K562 (cell line): Measurements from ENCODE around the gene BCORL1. TPM values are rescaled to one million over a fixed set of nuclear protein-coding genes. Genes with fewer than 3 reads are reported as not detected.

Source experiments
- ATAC-seq: fragments of 200-7000 bp; cut with Tn5 transposase; 3 replicates; pipeline ENCODE4 v1.9.1; 2020; ENCODE audit warnings: moderate library complexity
- BruUV-seq: library from RNA; stranded (reverse); fragments of 400-500 nt; replicated peaks from 2 replicates; lab custom pipeline; 2021; lab: Mats Ljungman, UMichigan
- CTCF ChIA-PET: fragments of 300-600 bp; formaldehyde crosslinking; extraction: SDS; loops from one replicate; lab custom pipeline; 2021; ENCODE audit warnings: low intra/inter-chr PET ratio; lab: Yijun Ruan, JAX
- POLR2A ChIA-PET: fragments of 300-600, 350-650 bp; sonication (Branson Sonifier 250); formaldehyde crosslinking; extraction: SDS; loops from one replicate; lab custom pipeline; 2021; ENCODE audit warnings: antibody characterized with exemption, inconsistent platforms; lab: Yijun Ruan, JAX
- DNase-seq, 4 experiments: peaks; one replicate each; pipeline versions ENCODE4 v3.0.0 to v3.0.0-alpha.2; 2011 to 2018; ENCODE audit warnings: low spot score in 3 of 4, mixed read lengths in 3 of 4; ENCODE audit errors: extremely low read depth in 1 of 4
- FAIRE-seq: peaks from 2 replicates; lab custom pipeline; 2011; peaks lifted over from hg19 to GRCh38; lab: Jason Lieb, UNC
- H2AFZ ChIP-seq: 2 replicates; pipeline ENCODE4 v1.6.0; 2011; ENCODE audit warnings: low read depth, low read length, control low read depth, inconsistent platforms
- H3K27ac ChIP-seq: fragments of 200-600 bp; 3 replicates; pipeline ENCODE4 v1.8.0; 2011; ENCODE audit warnings: low read depth, mild to moderate bottlenecking, control low read depth, inconsistent platforms, low read length, moderate library complexity, mixed read lengths; ENCODE audit errors: extremely low read depth
- H3K27me3 ChIP-seq, 2 experiments: fragments of 300-600 bp in 1 of 2; 2 replicates in 1 of 2; 3 replicates in 1 of 2; pipeline versions ENCODE4 v1.6.0 to v1.8.0; 2011; ENCODE audit warnings: inconsistent platforms in 2 of 2, low read length in 2 of 2, mild to moderate bottlenecking in 1 of 2, mixed read lengths in 1 of 2, moderate library complexity in 1 of 2; ENCODE audit not compliant: control insufficient read depth in 2 of 2, insufficient read depth in 2 of 2
- H3K36me3 ChIP-seq: fragments of 300-600 bp; 3 replicates; pipeline ENCODE4 v1.8.0; 2011; ENCODE audit warnings: mild to moderate bottlenecking, low read length, inconsistent platforms; ENCODE audit not compliant: control insufficient read depth, insufficient read depth
- H3K4me1 ChIP-seq, 2 experiments: fragments of 200-600 bp in 1 of 2; replicated peaks in 1 of 2; 2 replicates in 1 of 2; 3 replicates in 1 of 2; pipeline versions ENCODE4 v1.5.1 to v1.8.0; 2011; ENCODE audit warnings: inconsistent platforms in 2 of 2, low read length in 2 of 2, mild to moderate bottlenecking in 1 of 2, mixed read lengths in 1 of 2, moderate library complexity in 1 of 2; ENCODE audit not compliant: control insufficient read depth in 2 of 2, insufficient read depth in 2 of 2
- H3K4me2 ChIP-seq: 2 replicates; pipeline ENCODE4 v1.6.1; 2011; ENCODE audit warnings: low read length, control low read depth, inconsistent platforms, mixed read lengths; ENCODE audit not compliant: insufficient read depth
- H3K4me3 ChIP-seq: fragments of 200-600 bp; sonication (generic), shearing (Covaris generic); 2 replicates; pipeline ENCODE4 v1.5.1; 2016; ENCODE audit warnings: control low read depth, inconsistent platforms
- H3K79me2 ChIP-seq: fragments of 200-600 bp; 3 replicates; pipeline ENCODE4 v1.8.0; 2011; ENCODE audit warnings: low read length, inconsistent platforms; ENCODE audit not compliant: control insufficient read depth, insufficient read depth
- H3K9ac ChIP-seq, 2 experiments: 2 replicates each; pipeline versions ENCODE4 v1.6.0 to v1.6.1; 2011; ENCODE audit warnings: low read depth in 2 of 2, low read length in 2 of 2, control low read depth in 1 of 2, inconsistent platforms in 1 of 2, mild to moderate bottlenecking in 1 of 2, mixed read lengths in 1 of 2; ENCODE audit not compliant: insufficient read depth in 1 of 2
- H3K9me1 ChIP-seq: one replicate; pipeline ENCODE4 v1.6.0; 2011; ENCODE audit warnings: inconsistent platforms, mild to moderate bottlenecking, low read length, moderate library complexity; ENCODE audit not compliant: control insufficient read depth, insufficient read depth
- H3K9me3 ChIP-seq: replicated peaks from 2 replicates; pipeline ENCODE4 v1.5.1; 2011; ENCODE audit warnings: low read depth, low read length, inconsistent platforms; ENCODE audit not compliant: control insufficient read depth, insufficient read depth
- H4K20me1 ChIP-seq: replicated peaks from 2 replicates; pipeline ENCODE4 v1.6.1; 2011; ENCODE audit warnings: low read length, inconsistent platforms, mixed read lengths; ENCODE audit not compliant: control insufficient read depth, insufficient read depth
- CEBPG ChIP-seq, 3 experiments: fragments of 200-800 bp in 1 of 3; sonication (Bioruptor generic) in 1 of 3; sonication (generic) in 1 of 3; formaldehyde crosslinking in 1 of 3; IDR thresholded peaks in 2 of 3; conservative IDR thresholded peaks in 1 of 3; 2 replicates each; pipeline versions ENCODE4 v1.6.1 to v1.8.0; 2016 to 2022; ENCODE audit warnings: missing compliant biosample characterization in 2 of 3, missing genetic modification characterization in 2 of 3, mild to moderate bottlenecking in 1 of 3, missing genetic modification reagents in 1 of 3
- COPS2 ChIP-seq: fragments of 450-650 bp; conservative IDR thresholded peaks from 2 replicates; pipeline ENCODE4 v1.6.1; 2016; ENCODE audit warnings: mild to moderate bottlenecking, moderate library complexity
- EP300 ChIP-seq: IDR thresholded peaks from 2 replicates; pipeline ENCODE4 v1.6.1; 2012; ENCODE audit warnings: low read length, improper control_type of control experiment
- ETS1 ChIP-seq: conservative IDR thresholded peaks from 2 replicates; pipeline ENCODE4 v1.6.1; 2011; ENCODE audit warnings: low read depth, mild to moderate bottlenecking, low read length; ENCODE audit not compliant: control insufficient read depth
- ETV1 ChIP-seq: fragments of 450-650 bp; conservative IDR thresholded peaks from 2 replicates; pipeline ENCODE4 v1.6.1; 2016; ENCODE audit warnings: missing genetic modification characterization, control low read depth, low read depth, missing compliant biosample characterization
- HDAC3 ChIP-seq: fragments of 450-650 bp; IDR thresholded peaks from 2 replicates; pipeline ENCODE4 v1.6.1; 2018; ENCODE audit warnings: borderline replicate concordance, mild to moderate bottlenecking, moderate library complexity; ENCODE audit not compliant: partially characterized antibody
- HINFP ChIP-seq: fragments of 450-650 bp; conservative IDR thresholded peaks from 2 replicates; pipeline ENCODE4 v1.6.1; 2016; ENCODE audit warnings: missing genetic modification characterization, low read depth, mild to moderate bottlenecking, control low read depth, missing compliant biosample characterization
- KDM5B ChIP-seq: fragments of 200-600 bp; sonication (generic); IDR thresholded peaks from 2 replicates; pipeline ENCODE4 v1.6.1; 2012; ENCODE audit warnings: low read depth, mild to moderate bottlenecking, moderate library complexity, low read length, control low read depth, inconsistent platforms; ENCODE audit not compliant: insufficient replicate concordance
- MAFG ChIP-seq: fragments of 450-650 bp; conservative IDR thresholded peaks from 2 replicates; pipeline ENCODE4 v1.6.1; 2016; ENCODE audit warnings: missing genetic modification characterization, missing compliant biosample characterization
- NCOA1 ChIP-seq: fragments of 450-650 bp; IDR thresholded peaks from 2 replicates; pipeline ENCODE4 v1.6.1; 2016; ENCODE audit warnings: low read depth
- SMARCE1 ChIP-seq: fragments of 450-650 bp; IDR thresholded peaks from 2 replicates; pipeline ENCODE4 v1.7.1; 2016; ENCODE audit warnings: mild to moderate bottlenecking
- ZBTB34 ChIP-seq: fragments of 250-450 bp; sonication (Bioruptor Pico); IDR thresholded peaks from 2 replicates; pipeline ENCODE4 v1.8.0; 2021; ENCODE audit warnings: mild to moderate bottlenecking, moderate library complexity
- ZFP30 ChIP-seq: fragments of 250-450 bp; sonication (Bioruptor Pico); IDR thresholded peaks from 2 replicates; pipeline ENCODE4 v1.8.0; 2022; ENCODE audit warnings: moderate library complexity, mild to moderate bottlenecking, inconsistent platforms, borderline replicate concordance
- ZNF24 ChIP-seq: fragments of 450-650 bp; IDR thresholded peaks from 2 replicates; pipeline ENCODE4 v1.6.1; 2016
- WGBS: fragments of 100-300 bp; shearing (Covaris generic); methylation state at CpG from one replicate; pipeline ENCODE4 v1.1.6; 2016; ENCODE audit warnings: low coverage, mixed read lengths; ENCODE audit not compliant: insufficient coverage; ENCODE audit errors: missing lambda C conversion rate; 5-methylcytosine and 5-hydroxymethylcytosine counted together
- in situ Hi-C: fragments of 300-500 bp; cut with MboI; formaldehyde crosslinking; loops from 4 replicates; pipeline ENCODE4 v1.15.0; 2018; ENCODE audit warnings: inconsistent platforms, mixed read lengths
- intact Hi-C: fragments of 100-400 bp; cut with micrococcal nuclease; formaldehyde crosslinking; loops from 2 replicates; pipeline ENCODE4 v1.14.2; 2022
- polyA plus RNA-seq, 8 experiments: library from polyadenylated mRNA; depleted of rRNA in 4 of 8; stranded (reverse) in 5 of 8; unstranded in 3 of 8; fragments of >200 nt; fragmentation: Nextera tagmentation in 2 of 8; fragmentation: Illumina TruSeq in 1 of 8; extraction: Ambion mirVana in 2 of 8; extraction: Trizol in 1 of 8; gene quantifications; 2 replicates each; pipeline versions ENCODE4 v1.2.1 to v1.2.3, GENCODE V29; 2011 to 2014; ENCODE audit warnings: inconsistent platforms in 1 of 8, missing spikeins in 1 of 8
- total RNA-seq, 7 experiments: library from RNA; depleted of rRNA in 6 of 7; stranded (reverse); fragments of >200 nt in 6 of 7; fragmentation: Illumina TruSeq in 2 of 7; extraction: Trizol in 2 of 7; gene quantifications; 2 replicates each; pipeline versions ENCODE4 v1.2.1 to v1.2.3, GENCODE V29; 2011 to 2021; ENCODE audit warnings: low replicate concordance in 1 of 7

The BCORL1 gene
- total and polyA plus RNA-seq, 9 of the 15 experiments (the other 6 are each of a cell fraction or from before 2014, with no cell fraction given) = 0.48 to 29.6 (median 2.1) TPM

GRCh38 chrX:129934461-129934860 lies 48.0 kb upstream of the BCORL1 start:
- no peak for ATAC-seq
- Histone ChIP-seq H4K20me1 (no peaks in the 10 kb centered on the region), H3K27me3 (no peaks in the 10 kb centered on the region), H3K9ac (0 out of 4 replicates have a peak overlapping the region, but pooled peaks of 1 of the 2 experiments have one; percentile 8), H3K36me3 (peaks cover 10% of the 10 kb centered on the region; the same call in 2 of the 3 replicates), H3K79me2 (no peaks in the 10 kb centered on the region), H3K9me1 (no peaks in the 10 kb centered on the region), H3K9me3 (no peaks in the 10 kb centered on the region), H2AFZ (no peak overlapping the region), H3K27ac (no peak overlapping the region), H3K4me2 (no peak overlapping the region), H3K4me3 (no peak overlapping the region), H3K4me1 (peaks cover 4 to 19% of the 10 kb centered on the region in 2 experiments; a peak in 4 of 5 replicates)
- POLR2A ChIA-PET = interaction anchor here (0.7 to 1.1 kb wide), 2 partner anchors 25 to 27 kb away, joined by 3 read pairs; no protein-coding TSS in a partner anchor
- CTCF ChIA-PET = no interaction called here
- intact Hi-C loops (no loop called here), in situ Hi-C loops (no loop called here)
- no TSS peak for BruUV-seq
- FAIRE-seq = no peak
- 74% methylated on average over 8 of the region's 10 CpGs for WGBS
- DNase-seq = no peak
- TF ChIP-seq MAFG (tag) = no peak
- TF ChIP-seq ZFP30 = no peak
- no peak for TF ChIP-seq NCOA1
- TF ChIP-seq KDM5B = no peak
- TF ChIP-seq COPS2 = no peak
- TF ChIP-seq ZNF24 = no peak
- TF ChIP-seq CEBPG (CRISPR knock-in tag; IDR thresholded peaks at IDR 0.05) = no peak
- TF ChIP-seq CEBPG (tag; conservative IDR thresholded peaks at IDR 0.05 in 1 of 2, IDR thresholded peaks at IDR 0.05 in 1 of 2) = no peak
- no peak for TF ChIP-seq ETV1 (tag)
- no peak for TF ChIP-seq HDAC3
- no peak for TF ChIP-seq ETS1
- no peak for TF ChIP-seq ZBTB34 (CRISPR knock-in tag)
- TF ChIP-seq HINFP (tag) = no peak
- TF ChIP-seq EP300 = no peak
- TF ChIP-seq SMARCE1 = no peak
